Measurements from ENCODE around the gene ICE2. TPM values are rescaled to one million over a fixed set of nuclear protein-coding genes. Genes with fewer than 3 reads are reported as not detected.
"Not testable (repeated sequence)": the region's sequence is repeated elsewhere in the genome, so short reads cannot be mapped to it uniquely, and the experiment has no call there.

The ICE2 gene
- total and polyA plus RNA-seq, 2 experiments from 2014 or later: 64.2 to 64.3 TPM

DNA sequence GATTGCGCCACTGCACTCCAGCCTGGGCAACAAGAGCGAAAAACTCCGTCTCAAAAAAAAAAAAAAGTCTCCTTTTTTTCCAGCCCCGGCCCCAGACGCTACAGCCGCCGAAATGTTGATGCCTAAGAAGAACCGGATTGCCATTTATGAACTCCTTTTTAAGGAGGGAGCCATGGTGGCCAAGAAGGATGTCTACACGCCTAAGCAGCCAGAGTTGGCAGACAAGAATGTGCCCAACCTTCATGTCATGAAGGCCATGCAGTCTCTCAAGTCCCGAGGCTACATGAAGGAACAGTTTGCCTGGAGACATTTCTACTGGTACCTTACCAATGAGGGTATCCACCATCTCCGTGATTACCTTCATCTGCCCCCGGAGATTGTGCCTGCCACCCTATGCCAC lies 74.6 kb downstream of the ICE2 start:
- H3K4me1 Mint-ChIP-seq: peaks cover 23% of the 10 kb centered on the region
- not testable (repeated sequence) for H3K27me3 Mint-ChIP-seq (ENCODE audit: insufficient read depth, low read depth, poor library complexity); H4K20me1 ChIP-seq (replicated peaks; ENCODE audit: insufficient read depth); H3K27me3 ChIP-seq (ENCODE audit: insufficient read depth); H3F3A ChIP-seq (replicated peaks; ENCODE audit: low read depth); ATAC-seq; H3K4me3 ChIP-seq; H3K27ac ChIP-seq (ENCODE audit: low read depth); H3K4me3 Mint-ChIP-seq; H3K36me3 Mint-ChIP-seq (ENCODE audit: low read depth); H3K9me3 Mint-ChIP-seq; H3K9me2 ChIP-seq (ENCODE audit: insufficient read depth); DNase-seq (ENCODE audit: low spot score); H3K27ac Mint-ChIP-seq; H3K36me3 ChIP-seq (ENCODE audit: insufficient read depth); H2AFZ ChIP-seq; H3K4me2 ChIP-seq; H3K79me2 ChIP-seq (replicated peaks; ENCODE audit: insufficient read depth)
- H3K4me1 ChIP-seq (ENCODE audit: insufficient read depth): peaks cover 18% of the 10 kb centered on the region

- Histone ChIP-seq H3K9me2 (ENCODE audit: insufficient read depth) (no peaks in the 10 kb centered on the region), H3K79me2 (replicated peaks; ENCODE audit: insufficient read depth) (peaks cover 8% of the 10 kb centered on the region), H3K36me3 (ENCODE audit: insufficient read depth) (no peaks in the 10 kb centered on the region), H3K4me1 (ENCODE audit: insufficient read depth) (peaks cover 27% of the 10 kb centered on the region), H3K27me3 (ENCODE audit: insufficient read depth) (peaks cover 20% of the 10 kb centered on the region), H3K4me2 (peak overlapping the region; percentile 52; the same call in 1 of the 2 replicates), H3F3A (replicated peaks; ENCODE audit: low read depth) (peaks cover 6% of the 10 kb centered on the region; the same call in 1 of the 2 replicates), H4K20me1 (replicated peaks; ENCODE audit: insufficient read depth) (0 out of 2 replicates have a peak, but pooled peaks cover under 1% of the 10 kb centered on the region), H2AFZ (peak overlapping the region; percentile 57), H3K27ac (ENCODE audit: low read depth) (no peak overlapping the region), H3K4me3 (no peak overlapping the region)
- H3K36me3 Mint-ChIP-seq (ENCODE audit: low read depth): no peaks in the 10 kb centered on the region; the same call in 2 of the 3 replicates
- DNase-seq (ENCODE audit: low spot score) (peak; percentile 59), ATAC-seq (no peak)
- H3K27ac Mint-ChIP-seq: no peak overlapping the region
- H3K4me1 Mint-ChIP-seq: peaks cover 38% of the 10 kb centered on the region
- no peak overlapping the region for H3K4me3 Mint-ChIP-seq
- H3K27me3 Mint-ChIP-seq (ENCODE audit: insufficient read depth, low read depth, poor library complexity): peaks cover 19% of the 10 kb centered on the region
- H3K9me3 Mint-ChIP-seq: no peaks in the 10 kb centered on the region
- TF ChIP-seq REST (IDR thresholded peaks at IDR 0.05; ENCODE audit: unreplicated experiment): no peak
- TF ChIP-seq CTCF (conservative IDR thresholded peaks at IDR 0.05; ENCODE audit: low read depth in 2 of 2): no peak
- no peak for TF ChIP-seq ZNF114 (CRISPR knock-in tag; IDR thresholded peaks at IDR 0.05)
- no peak for TF ChIP-seq ZNF331 (CRISPR knock-in tag; IDR thresholded peaks at IDR 0.05; ENCODE audit: low read depth)
- no peak for TF ChIP-seq STAT1 (IDR thresholded peaks at IDR 0.05; ENCODE audit: unreplicated experiment)
- TF ChIP-seq EZH2 (IDR thresholded peaks at IDR 0.05; ENCODE audit: low read depth, unreplicated experiment): no peak
- TF ChIP-seq POLR2AphosphoS5 (IDR thresholded peaks at IDR 0.05; ENCODE audit: low read depth): no peak
- TF ChIP-seq CREB1 (CRISPR knock-in tag; IDR thresholded peaks at IDR 0.05; ENCODE audit: low read depth): no peak
- no peak for TF ChIP-seq EZH2phosphoT487 (IDR thresholded peaks at IDR 0.05; ENCODE audit: unreplicated experiment)
- TF ChIP-seq, protein P1, sequence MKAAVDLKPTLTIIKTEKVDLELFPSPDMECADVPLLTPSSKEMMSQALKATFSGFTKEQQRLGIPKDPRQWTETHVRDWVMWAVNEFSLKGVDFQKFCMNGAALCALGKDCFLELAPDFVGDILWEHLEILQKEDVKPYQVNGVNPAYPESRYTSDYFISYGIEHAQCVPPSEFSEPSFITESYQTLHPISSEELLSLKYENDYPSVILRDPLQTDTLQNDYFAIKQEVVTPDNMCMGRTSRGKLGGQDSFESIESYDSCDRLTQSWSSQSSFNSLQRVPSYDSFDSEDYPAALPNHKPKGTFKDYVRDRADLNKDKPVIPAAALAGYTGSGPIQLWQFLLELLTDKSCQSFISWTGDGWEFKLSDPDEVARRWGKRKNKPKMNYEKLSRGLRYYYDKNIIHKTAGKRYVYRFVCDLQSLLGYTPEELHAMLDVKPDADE (IDR thresholded peaks at IDR 0.05): no peak
Measured at GRCh38 chr15:60400944-60401343, 78.0 kb downstream of the ICE2 start.

Measured in GM23338 (cell line).